HEK293 (cell line): ENCODE data around the gene TSPOAP1.

ENCODE experiments used
- CTCF ChIP-seq: fragments of 450-650 bp; formaldehyde crosslinking; IDR thresholded peaks from 2 replicates; pipeline ENCODE4 v1.5.1; 2016; ENCODE audit warnings: missing biosample characterization, missing genetic modification characterization
- REPIN1 ChIP-seq: fragments of 450-650 bp; formaldehyde crosslinking; IDR thresholded peaks from 2 replicates; pipeline ENCODE4 v1.5.1; 2017; ENCODE audit warnings: missing biosample characterization, missing genetic modification characterization, low read depth
- ZBTB11 ChIP-seq: fragments of 450-650 bp; formaldehyde crosslinking; conservative IDR thresholded peaks from 2 replicates; pipeline ENCODE4 v1.5.1; 2016; ENCODE audit warnings: low read depth, missing biosample characterization, missing genetic modification characterization
- ZNF114 ChIP-seq: fragments of 450-650 bp; formaldehyde crosslinking; IDR thresholded peaks from 2 replicates; pipeline ENCODE4 v1.5.0; 2017; ENCODE audit warnings: missing biosample characterization, missing genetic modification characterization
- ZNF433 ChIP-seq: fragments of 450-650 bp; formaldehyde crosslinking; IDR thresholded peaks from 2 replicates; pipeline ENCODE4 v1.5.1; 2016; ENCODE audit warnings: missing biosample characterization, missing genetic modification characterization, low read depth
- ZNF513 ChIP-seq: fragments of 450-650 bp; IDR thresholded peaks from 2 replicates; pipeline ENCODE4 v1.5.1; 2018; ENCODE audit warnings: missing biosample characterization, missing genetic modification characterization
- ZNF677 ChIP-seq: fragments of 450-650 bp; IDR thresholded peaks from 2 replicates; pipeline ENCODE4 v1.5.0; 2018; ENCODE audit warnings: missing biosample characterization, mild to moderate bottlenecking, missing genetic modification characterization, moderate library complexity

GRCh38 chr17:58369214-58370031 is 40.8 kb upstream of the TSPOAP1 start:
- TF ChIP-seq ZNF433 (tag by site-specific recombination) (no peak), CTCF (tag by site-specific recombination) (no peak), ZNF114 (tag by site-specific recombination) (no peak), REPIN1 (tag by site-specific recombination) (no peak), ZNF677 (tag by site-specific recombination) (no peak), ZBTB11 (tag by site-specific recombination) (no peak), ZNF513 (tag by site-specific recombination) (no peak)
